HUES48 (cell line): ENCODE results near the gene NIT1.

Experiments
- H3K27ac ChIP-seq: one replicate; pipeline ENCODE4 v1.7.0; 2013; ENCODE audit warnings: low read depth, low read length, inconsistent platforms
- H3K27me3 ChIP-seq: 2 replicates; pipeline ENCODE4 v1.6.1; 2013; ENCODE audit warnings: mild to moderate bottlenecking, low read length; ENCODE audit not compliant: control insufficient read depth, insufficient read depth
- H3K36me3 ChIP-seq: 2 replicates; pipeline ENCODE4 v1.6.1; 2013; ENCODE audit warnings: low read length; ENCODE audit not compliant: control insufficient read depth, insufficient read depth
- H3K4me1 ChIP-seq: 2 replicates; pipeline ENCODE4 v1.6.1; 2013; ENCODE audit warnings: mild to moderate bottlenecking, low read length; ENCODE audit not compliant: control insufficient read depth, insufficient read depth
- H3K4me3 ChIP-seq: 2 replicates; pipeline ENCODE4 v1.5.1; 2013; ENCODE audit warnings: mild to moderate bottlenecking, low read depth, low read length
- H3K9ac ChIP-seq: 2 replicates; pipeline ENCODE4 v1.6.1; 2013; ENCODE audit warnings: mild to moderate bottlenecking, low read depth, low read length, moderate library complexity
- H3K9me3 ChIP-seq: 2 replicates; pipeline ENCODE4 v1.6.1; 2013; ENCODE audit warnings: low read length; ENCODE audit not compliant: control insufficient read depth, insufficient read depth

NIT1 gene, protein sequence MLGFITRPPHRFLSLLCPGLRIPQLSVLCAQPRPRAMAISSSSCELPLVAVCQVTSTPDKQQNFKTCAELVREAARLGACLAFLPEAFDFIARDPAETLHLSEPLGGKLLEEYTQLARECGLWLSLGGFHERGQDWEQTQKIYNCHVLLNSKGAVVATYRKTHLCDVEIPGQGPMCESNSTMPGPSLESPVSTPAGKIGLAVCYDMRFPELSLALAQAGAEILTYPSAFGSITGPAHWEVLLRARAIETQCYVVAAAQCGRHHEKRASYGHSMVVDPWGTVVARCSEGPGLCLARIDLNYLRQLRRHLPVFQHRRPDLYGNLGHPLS

DNA sequence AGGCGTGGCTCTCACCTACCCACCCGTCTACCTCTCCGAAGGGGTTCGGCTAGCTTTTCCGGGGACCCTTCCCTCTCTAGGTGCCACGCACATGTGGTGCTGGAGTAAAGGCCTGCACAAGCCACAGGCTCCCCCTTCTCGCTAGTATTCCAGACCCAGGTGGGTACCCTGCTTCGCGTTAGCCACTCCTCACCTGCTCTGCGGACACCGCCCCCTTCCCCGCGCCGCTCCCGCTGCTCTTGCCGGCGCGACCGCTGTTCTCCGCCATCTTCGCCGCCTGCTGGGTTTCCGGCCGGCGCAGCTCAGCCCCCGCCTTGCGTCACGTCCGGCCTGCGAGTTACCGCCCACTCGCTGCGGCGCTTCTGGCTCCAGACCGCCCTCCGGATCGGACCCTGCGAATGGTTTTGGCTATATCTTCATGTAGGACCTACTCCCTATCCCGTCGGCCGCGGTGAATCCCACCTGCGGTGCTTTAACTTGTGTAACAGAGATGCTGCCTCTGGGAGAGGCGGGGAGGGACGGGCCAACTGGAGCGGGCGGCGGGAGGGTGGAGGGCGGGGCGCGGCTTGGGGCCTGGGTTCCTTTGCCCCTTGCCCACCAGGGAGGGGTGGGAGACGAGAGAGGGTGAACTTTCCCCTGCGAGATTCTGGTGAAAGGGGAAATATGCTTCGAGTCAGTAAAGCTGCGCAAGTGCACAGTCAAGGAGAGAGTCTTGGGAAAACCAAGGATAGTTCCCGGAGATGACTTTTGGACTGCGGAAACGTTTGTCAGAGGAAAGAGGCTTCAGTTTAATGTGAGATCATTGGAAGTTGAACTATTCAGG lies at the start of gene NIT1, which contains the start of gene PFDN2:
Gene NIT1, plus strand, starts transcription at position 347 of the 823 bp plus-strand sequence. Its CDS starts 72 bp downstream, at position 419.
Gene PFDN2, minus strand, starts transcription at position 279 of the 823 bp plus-strand sequence. Its CDS starts 11 bp downstream, at position 268.
- peak within 1 kb of the TSS; percentile 84 for H3K9ac ChIP-seq
- peak within 1 kb of the TSS; percentile 98 for H3K4me3 ChIP-seq
- no peaks in the 10 kb centered on the region for H3K27me3 ChIP-seq
- peaks cover 13% of the 10 kb centered on the region for H3K4me1 ChIP-seq
- peaks cover 36% of the 10 kb centered on the region for H3K36me3 ChIP-seq
- H3K9me3 ChIP-seq = no peaks in the 10 kb centered on the region
- peak within 1 kb of the TSS; percentile 99 for H3K27ac ChIP-seq

DNA sequence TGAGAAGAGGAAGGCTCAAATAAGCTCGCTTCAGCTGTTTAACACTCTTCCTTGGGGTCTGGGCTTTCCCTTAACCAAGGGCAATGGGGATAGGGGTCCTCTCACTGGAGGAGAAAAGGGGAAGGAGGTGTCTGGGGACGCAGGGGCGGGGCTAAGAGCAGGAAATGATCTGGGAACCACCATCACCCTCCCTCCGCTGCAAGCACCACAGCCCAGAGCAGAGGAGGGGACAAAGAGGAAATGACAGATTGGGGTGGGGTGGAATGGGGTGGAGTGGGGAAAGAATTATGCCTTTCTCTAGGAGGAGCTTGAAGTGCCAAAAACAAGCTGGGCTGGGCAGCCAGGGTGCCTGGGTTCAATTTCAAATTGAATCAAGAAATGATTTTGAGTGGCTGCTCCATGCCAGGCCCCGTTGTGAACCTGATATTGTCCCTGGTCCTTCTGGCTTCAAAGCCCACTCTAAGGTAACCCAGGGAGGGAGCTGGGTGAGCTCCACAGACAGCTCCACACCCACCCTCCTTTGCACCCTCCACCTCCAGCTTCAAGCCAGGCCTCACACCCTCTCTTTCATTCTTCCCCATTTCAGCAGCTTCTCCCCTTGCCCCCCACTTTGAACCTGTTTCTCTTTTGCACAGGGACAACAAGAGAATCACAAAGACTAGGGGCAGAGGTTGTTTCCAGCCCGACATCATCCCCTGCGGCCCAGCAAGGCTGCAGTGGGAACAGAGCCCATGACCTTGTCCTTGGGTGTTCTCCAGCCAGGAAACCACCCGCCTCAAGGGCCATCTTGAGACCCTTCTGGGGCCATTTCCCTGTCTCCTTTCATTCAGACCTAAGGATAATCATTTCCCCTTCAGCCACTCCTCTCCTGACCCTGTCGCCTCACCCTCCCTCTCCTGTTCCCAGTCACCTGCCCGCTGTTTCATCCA lies 49.3 kb upstream of the NIT1 start:
- H3K9me3 ChIP-seq = no peaks in the 10 kb centered on the region
- no peaks in the 10 kb centered on the region for H3K4me1 ChIP-seq
- no peaks in the 10 kb centered on the region for H3K27me3 ChIP-seq
- no peak overlapping the region for H3K4me3 ChIP-seq
- H3K36me3 ChIP-seq = no peaks in the 10 kb centered on the region
- H3K9ac ChIP-seq = no peak overlapping the region
- H3K27ac ChIP-seq = no peak overlapping the region

- H3K4me1 ChIP-seq = no peaks in the 10 kb centered on the region
- no peak overlapping the region for H3K9ac ChIP-seq
- no peaks in the 10 kb centered on the region for H3K9me3 ChIP-seq
- no peak overlapping the region for H3K27ac ChIP-seq
- H3K27me3 ChIP-seq = no peaks in the 10 kb centered on the region
- H3K36me3 ChIP-seq = no peaks in the 10 kb centered on the region
- no peak overlapping the region for H3K4me3 ChIP-seq
Observed at GRCh38 chr1:161069241-161069640, 48.7 kb upstream of the NIT1 start.

- Histone ChIP-seq H3K4me3 (no peak within 1 kb of the TSS), H3K27ac (no peak within 1 kb of the TSS), H3K9ac (no peak within 1 kb of the TSS)
Observed at GRCh38 chr1:161069731-161070270, 48.1 kb upstream of the NIT1 start, which contains the start of gene ARHGAP30. TSS of gene ARHGAP30 (minus strand) at chr1:161069891. CDS start at chr1:161069624, 267 bp downstream.

DNA sequence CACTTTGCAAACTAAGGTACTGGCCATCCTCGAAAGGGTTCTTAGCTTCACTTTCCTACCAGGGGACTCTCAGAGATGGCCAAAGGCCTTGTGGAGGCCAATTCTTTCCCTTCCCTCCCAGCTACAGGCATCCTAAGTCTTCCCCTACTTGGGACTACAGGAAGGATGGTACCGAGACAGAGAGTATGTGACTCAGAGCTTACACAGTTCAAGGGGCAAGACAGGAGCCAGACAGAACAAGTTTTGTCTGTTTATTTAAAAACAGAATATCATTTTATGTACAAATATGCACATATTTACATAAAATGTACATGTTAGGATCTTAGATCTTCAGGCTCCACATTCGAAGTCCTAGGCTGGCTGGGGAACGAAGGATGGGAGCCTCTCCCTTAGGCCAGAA lies 47.1 kb upstream of the NIT1 start:
- Histone ChIP-seq H3K27me3 (no peaks in the 10 kb centered on the region), H3K9ac (no peak overlapping the region), H3K36me3 (no peaks in the 10 kb centered on the region), H3K9me3 (no peaks in the 10 kb centered on the region), H3K4me1 (no peaks in the 10 kb centered on the region), H3K27ac (no peak overlapping the region), H3K4me3 (no peak overlapping the region)

More at GRCh38 chr1:161069731-161070270, 48.1 kb upstream of the NIT1 start, which contains the start of gene ARHGAP30:
- no peaks in the 10 kb centered on the region for H3K36me3 ChIP-seq
- no peaks in the 10 kb centered on the region for H3K9me3 ChIP-seq
- no peaks in the 10 kb centered on the region for H3K4me1 ChIP-seq
- no peaks in the 10 kb centered on the region for H3K27me3 ChIP-seq

GRCh38 chr1:161071886-161072371 lies 46.0 kb upstream of the NIT1 start:
- Histone ChIP-seq H3K27ac (no peak overlapping the region), H3K36me3 (no peaks in the 10 kb centered on the region), H3K27me3 (no peaks in the 10 kb centered on the region), H3K9ac (no peak overlapping the region), H3K4me1 (no peaks in the 10 kb centered on the region), H3K9me3 (no peaks in the 10 kb centered on the region), H3K4me3 (no peak overlapping the region)

GRCh38 chr1:161072751-161073449 lies 45.0 kb upstream of the NIT1 start:
- H3K27me3 ChIP-seq = no peaks in the 10 kb centered on the region
- H3K4me3 ChIP-seq = no peak overlapping the region
- no peak overlapping the region for H3K27ac ChIP-seq
- no peaks in the 10 kb centered on the region for H3K9me3 ChIP-seq
- H3K9ac ChIP-seq = no peak overlapping the region
- no peaks in the 10 kb centered on the region for H3K4me1 ChIP-seq
- H3K36me3 ChIP-seq = no peaks in the 10 kb centered on the region

GRCh38 chr1:161073474-161074121 lies 44.3 kb upstream of the NIT1 start:
- no peak overlapping the region for H3K4me3 ChIP-seq
- H3K9me3 ChIP-seq = no peaks in the 10 kb centered on the region
- no peaks in the 10 kb centered on the region for H3K36me3 ChIP-seq
- no peaks in the 10 kb centered on the region for H3K4me1 ChIP-seq
- no peak overlapping the region for H3K9ac ChIP-seq
- no peak overlapping the region for H3K27ac ChIP-seq
- H3K27me3 ChIP-seq = no peaks in the 10 kb centered on the region

DNA sequence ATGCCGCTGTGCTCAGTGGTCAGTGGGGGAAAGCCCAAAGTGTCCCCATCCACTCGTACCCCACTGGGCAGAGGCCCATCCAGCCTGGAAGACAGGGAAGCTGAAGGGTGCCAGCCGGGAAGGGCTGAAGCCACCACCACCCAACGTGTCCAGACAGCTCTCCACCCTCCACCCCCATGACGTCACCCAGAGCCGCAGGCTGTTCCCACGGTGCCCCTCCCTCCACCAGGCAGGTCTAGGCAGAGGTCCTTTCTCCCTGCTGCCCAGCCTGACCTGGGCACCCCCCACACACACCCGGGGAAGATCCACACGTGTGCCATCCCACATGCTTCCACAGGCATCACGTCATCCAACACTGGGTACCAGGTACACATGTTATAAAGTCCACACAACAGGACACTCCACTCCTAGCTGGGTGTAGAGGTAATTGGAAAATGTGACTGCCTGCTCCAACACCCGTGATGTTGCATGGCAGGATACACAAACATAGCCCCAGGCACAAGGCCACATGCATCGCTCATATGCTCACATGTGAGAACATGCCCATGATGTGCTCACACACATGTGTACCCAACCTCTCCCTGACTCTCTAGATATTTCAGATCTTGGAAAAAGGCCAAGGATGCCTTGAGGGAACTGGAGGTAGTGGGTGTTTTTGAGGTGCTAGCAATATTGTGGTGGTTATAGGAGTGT lies 43.1 kb upstream of the NIT1 start:
- no peak overlapping the region for H3K9ac ChIP-seq

More for the DNA sequence above, 43.1 kb upstream of the NIT1 start:
- H3K4me1 ChIP-seq = no peaks in the 10 kb centered on the region
- H3K9me3 ChIP-seq = no peaks in the 10 kb centered on the region
- H3K4me3 ChIP-seq = no peak overlapping the region
- no peaks in the 10 kb centered on the region for H3K27me3 ChIP-seq
- H3K36me3 ChIP-seq = no peaks in the 10 kb centered on the region
- no peak overlapping the region for H3K27ac ChIP-seq
